GM19467 (cell line): ENCODE measurements around the gene ABCB8.
A peak's percentile ranks its signal among the peaks of the same experiment; 100 is the strongest.

ENCODE experiments used
- ATAC-seq: cut with Tn5 transposase; IDR thresholded peaks from one replicate; pipeline ENCODE4 v1.9.1; 2021; ENCODE audit warnings: mild to moderate bottlenecking, moderate library complexity; ENCODE audit not compliant: unreplicated experiment

The ABCB8 gene

GRCh38 chr7:151056666-151057505, 28.6 kb downstream of the ABCB8 start:
- ATAC-seq, result no peak

- ATAC-seq, result peak; percentile 13
Observed at GRCh38 chr7:151057506-151057988, 29.3 kb downstream of the ABCB8 start, which contains the start of gene CDK5. CDK5 (minus strand) TSS chr7:151057897; CDS start chr7:151057848, 49 bp downstream.

- ATAC-seq, result peak; percentile 86
Observed at GRCh38 chr7:151057989-151058780, 29.9 kb downstream of the ABCB8 start.

GRCh38 chr7:151058781-151059366, 30.6 kb downstream of the ABCB8 start:
- ATAC-seq, result no peak

GRCh38 chr7:151059367-151060112, 31.3 kb downstream of the ABCB8 start, which contains the start of gene SLC4A2:
SLC4A2 (plus strand) TSS chr7:151059589; CDS start chr7:151061988, 2,399 bp downstream.
- peak; percentile 24 for ATAC-seq

- no peak for ATAC-seq
Observed at GRCh38 chr7:151060113-151060415, 31.8 kb downstream of the ABCB8 start.

- no peak for ATAC-seq
Observed at GRCh38 chr7:151060416-151061212, 32.4 kb downstream of the ABCB8 start.

- ATAC-seq, result no peak
Observed at GRCh38 chr7:151061213-151062110, 33.2 kb downstream of the ABCB8 start.

- ATAC-seq, result no peak
Observed at GRCh38 chr7:151062111-151062398, 33.8 kb downstream of the ABCB8 start.

GRCh38 chr7:151062399-151063211, 34.4 kb downstream of the ABCB8 start:
- no peak for ATAC-seq

GRCh38 chr7:151063212-151063561, 34.9 kb downstream of the ABCB8 start:
- ATAC-seq, result no peak

- no peak for ATAC-seq
Observed at GRCh38 chr7:151064454-151064853, 36.2 kb downstream of the ABCB8 start.

- ATAC-seq, result no peak
Observed at GRCh38 chr7:151064993-151065392, 36.7 kb downstream of the ABCB8 start.

GRCh38 chr7:151065516-151065915, 37.3 kb downstream of the ABCB8 start:
- ATAC-seq, result no peak

GRCh38 chr7:151066273-151066974, 38.2 kb downstream of the ABCB8 start:
- no peak for ATAC-seq

GRCh38 chr7:151068069-151068773, 40.0 kb downstream of the ABCB8 start:
- ATAC-seq, result no peak
